KBM-7 (cell line): ENCODE data around the gene OR14C36.
"Not testable (repeated sequence)": the region's sequence is repeated elsewhere in the genome, so short reads cannot be mapped to it uniquely, and the experiment has no call there.

Source experiments
- DNase-seq: peaks from one replicate; pipeline ENCODE4 v3.0.0-alpha.2; 2015
- in situ Hi-C: fragments of 300-500 bp; cut with MboI; formaldehyde crosslinking; loops from 2 replicates; pipeline ENCODE4 v1.14.3; 2020; ENCODE audit warnings: low sequenced_read_pairs, low pct_unique_long_range_greater_than_20kb, mixed read lengths

The OR14C36 gene

GRCh38 chr1:248348475-248348874 is at the start of gene OR14C36:
Gene OR14C36, plus strand, starts transcription at chr1:248348775. Its CDS starts 0 bp downstream, at chr1:248348775.
- in situ Hi-C loops: no loop called here

GRCh38 chr1:248303324-248303723 is 45.3 kb upstream of the OR14C36 start, which contains the start of gene OR2T12:
Gene OR2T12, minus strand, starts transcription at chr1:248303424. Its CDS starts 7,846 bp downstream, at chr1:248295578.
- no peak for DNase-seq

More at GRCh38 chr1:248348475-248348874, at the start of gene OR14C36:
- no peak for DNase-seq

GRCh38 chr1:248305672-248306071 is 42.9 kb upstream of the OR14C36 start:
- not testable (repeated sequence) for DNase-seq

More at GRCh38 chr1:248303324-248303723, 45.3 kb upstream of the OR14C36 start, which contains the start of gene OR2T12:
- in situ Hi-C loops: no loop called here

GRCh38 chr1:248306103-248306502 is 42.5 kb upstream of the OR14C36 start:
- in situ Hi-C loops: no loop called here
- DNase-seq: no peak

More at GRCh38 chr1:248305672-248306071, 42.9 kb upstream of the OR14C36 start:
- in situ Hi-C loops: not testable (repeated sequence)

- in situ Hi-C loops, DNase-seq: not testable (repeated sequence)
Measured at GRCh38 chr1:248306740-248307139, 41.8 kb upstream of the OR14C36 start.

GRCh38 chr1:248316796-248317195 is 31.8 kb upstream of the OR14C36 start:
- in situ Hi-C loops: no loop called here

GRCh38 chr1:248324468-248324867 is 24.1 kb upstream of the OR14C36 start, which contains the start of gene OR2M7:
Gene OR2M7, minus strand, starts transcription at chr1:248324568. Its CDS starts 0 bp downstream, at chr1:248324568.
- no peak for DNase-seq
- in situ Hi-C loops: no loop called here

More at GRCh38 chr1:248316796-248317195, 31.8 kb upstream of the OR14C36 start:
- no peak for DNase-seq

GRCh38 chr1:248343451-248343850 is 5.1 kb upstream of the OR14C36 start:
- in situ Hi-C loops: no loop called here

GRCh38 chr1:248359415-248359814 is 10.8 kb downstream of the OR14C36 start:
- DNase-seq: no peak
- in situ Hi-C loops: no loop called here

More at GRCh38 chr1:248343451-248343850, 5.1 kb upstream of the OR14C36 start:
- DNase-seq: no peak

- no peak for DNase-seq
- in situ Hi-C loops: no loop called here
Measured at GRCh38 chr1:248361121-248361715, 12.6 kb downstream of the OR14C36 start, which contains the start of gene OR2T4. Gene OR2T4, plus strand, starts transcription at chr1:248361665. Its CDS starts 0 bp downstream, at chr1:248361665.

- in situ Hi-C loops: no loop called here
- no peak for DNase-seq
Measured at GRCh38 chr1:248366609-248367008, 18.0 kb downstream of the OR14C36 start.

- in situ Hi-C loops: no loop called here
- DNase-seq: no peak
Measured at GRCh38 chr1:248372394-248372793, 23.8 kb downstream of the OR14C36 start.

- DNase-seq: no peak
- in situ Hi-C loops: no loop called here
Measured at GRCh38 chr1:248373761-248374160, 25.2 kb downstream of the OR14C36 start.

GRCh38 chr1:248375446-248375845 is 26.9 kb downstream of the OR14C36 start, which contains the start of gene OR2T6:
Gene OR2T6, plus strand, starts transcription at chr1:248375746. Its CDS starts 11,863 bp downstream, at chr1:248387609.
- no peak for DNase-seq
- in situ Hi-C loops: no loop called here

- DNase-seq: no peak
- in situ Hi-C loops: no loop called here
Measured at GRCh38 chr1:248376916-248377315, 28.3 kb downstream of the OR14C36 start.

GRCh38 chr1:248380854-248381253 is 32.3 kb downstream of the OR14C36 start:
- in situ Hi-C loops: no loop called here
- DNase-seq: no peak

- no peak for DNase-seq
- in situ Hi-C loops: no loop called here
Measured at GRCh38 chr1:248388426-248388825, 39.9 kb downstream of the OR14C36 start.

GRCh38 chr1:248393050-248393449 is 44.5 kb downstream of the OR14C36 start:
- in situ Hi-C loops: no loop called here
- no peak for DNase-seq
